Activated T-cell treated with anti-CD3 and anti-CD28 coated beads for 4 hours (primary cell): Measurements from ENCODE around the gene EMC6.
"Not testable (repeated sequence)": the region's sequence is repeated elsewhere in the genome, so short reads cannot be mapped to it uniquely, and the experiment has no call there.

ENCODE experiments used
- DNase-seq: peaks from one replicate; pipeline ENCODE4 v3.0.0-alpha.2; 2020

EMC6 gene

GRCh38 chr17:3682033-3682432 is 13.4 kb downstream of the EMC6 start:
- no peak for DNase-seq

- DNase-seq, result peak; percentile 51
Measured at GRCh38 chr17:3683054-3683511, 14.5 kb downstream of the EMC6 start.

GRCh38 chr17:3685174-3685573 is 16.6 kb downstream of the EMC6 start:
- DNase-seq, result no peak

GRCh38 chr17:3688027-3688553 is 19.5 kb downstream of the EMC6 start:
- DNase-seq, result no peak

- DNase-seq, result no peak
Measured at GRCh38 chr17:3688852-3689261, 20.2 kb downstream of the EMC6 start.

GRCh38 chr17:3689262-3690093 is 20.9 kb downstream of the EMC6 start:
- no peak for DNase-seq

GRCh38 chr17:3690094-3690715 is 21.6 kb downstream of the EMC6 start:
- DNase-seq, result no peak

- no peak for DNase-seq
Measured at GRCh38 chr17:3691617-3692067, 23.0 kb downstream of the EMC6 start.

GRCh38 chr17:3692346-3692745 is 23.7 kb downstream of the EMC6 start:
- DNase-seq, result no peak

GRCh38 chr17:3693141-3693540 is 24.5 kb downstream of the EMC6 start:
- DNase-seq, result no peak

- DNase-seq, result no peak
Measured at GRCh38 chr17:3693829-3694231, 25.2 kb downstream of the EMC6 start.

GRCh38 chr17:3695129-3695722 is 26.6 kb downstream of the EMC6 start:
- DNase-seq, result no peak

- DNase-seq, result peak; percentile 11
Measured at GRCh38 chr17:3695723-3696411, 27.3 kb downstream of the EMC6 start, which contains the start of gene P2RX5. Gene P2RX5 (minus strand): TSS chr17:3696155. CDS start chr17:3696005, 150 bp downstream.

GRCh38 chr17:3697103-3697476 is 28.5 kb downstream of the EMC6 start:
- no peak for DNase-seq

GRCh38 chr17:3698139-3698538 is 29.5 kb downstream of the EMC6 start:
- DNase-seq, result no peak

- no peak for DNase-seq
Measured at GRCh38 chr17:3699951-3700350, 31.3 kb downstream of the EMC6 start.

- not testable (repeated sequence) for DNase-seq
Measured at GRCh38 chr17:3702041-3702539, 33.5 kb downstream of the EMC6 start.

- DNase-seq, result no peak
Measured at GRCh38 chr17:3704931-3705717, 36.5 kb downstream of the EMC6 start.

GRCh38 chr17:3705718-3705984 is 37.0 kb downstream of the EMC6 start:
- not testable (repeated sequence) for DNase-seq

- no peak for DNase-seq
Measured at GRCh38 chr17:3708366-3708765, 39.8 kb downstream of the EMC6 start.

GRCh38 chr17:3710951-3711383 is 42.4 kb downstream of the EMC6 start:
- DNase-seq, result peak; percentile 52
